ENCODE results near the gene RTCA.
"Not testable (repeated sequence)": the region's sequence is repeated elsewhere in the genome, so short reads cannot be mapped to it uniquely, and the experiment has no call there.

The RTCA gene

DNA sequence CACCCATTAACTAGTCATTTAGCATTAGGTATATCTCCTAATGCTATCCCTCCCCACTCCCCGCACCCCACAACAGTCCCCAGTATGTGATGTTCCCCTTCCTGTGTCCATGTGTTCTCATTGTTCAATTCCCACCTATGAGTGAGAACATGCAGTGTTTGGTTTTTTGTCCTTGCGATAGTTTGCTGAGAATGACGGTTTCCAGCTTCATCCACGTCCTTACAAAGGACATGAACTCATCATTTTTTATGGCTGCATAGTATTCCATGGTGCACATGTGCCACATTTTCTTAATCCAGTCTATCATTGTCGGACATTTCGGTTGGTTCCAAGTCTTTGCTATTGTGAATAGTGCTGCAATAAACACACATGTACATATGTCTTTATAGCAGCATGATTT lies 7.6 kb upstream of the RTCA start:
- not testable (repeated sequence) for DNase-seq (ENCODE audit: low spot score)

GRCh38 chr1:100261686-100262085 lies 4.3 kb upstream of the RTCA start:
- DNase-seq (ENCODE audit: low spot score) = no peak

DNA sequence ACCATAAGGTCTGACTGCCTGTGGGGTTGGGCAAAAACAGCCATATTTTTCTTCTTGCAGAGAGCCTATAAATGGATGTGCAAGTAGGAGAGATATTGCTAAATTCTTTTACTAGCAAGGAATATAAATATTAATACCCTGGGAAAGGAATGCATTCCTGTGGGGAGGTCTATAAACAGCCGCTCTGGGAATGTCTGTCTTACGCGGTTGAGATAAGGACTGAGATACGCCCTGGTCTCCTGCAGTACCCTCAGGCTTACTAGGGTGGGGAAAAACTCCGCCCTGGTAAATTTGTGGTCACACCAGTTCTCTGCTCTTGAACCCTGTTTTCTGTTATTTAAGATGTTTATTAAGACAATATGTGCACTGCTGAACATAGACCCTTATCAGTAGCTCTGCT lies 1.9 kb upstream of the RTCA start:
- not testable (repeated sequence) for DNase-seq (ENCODE audit: low spot score)

DNA sequence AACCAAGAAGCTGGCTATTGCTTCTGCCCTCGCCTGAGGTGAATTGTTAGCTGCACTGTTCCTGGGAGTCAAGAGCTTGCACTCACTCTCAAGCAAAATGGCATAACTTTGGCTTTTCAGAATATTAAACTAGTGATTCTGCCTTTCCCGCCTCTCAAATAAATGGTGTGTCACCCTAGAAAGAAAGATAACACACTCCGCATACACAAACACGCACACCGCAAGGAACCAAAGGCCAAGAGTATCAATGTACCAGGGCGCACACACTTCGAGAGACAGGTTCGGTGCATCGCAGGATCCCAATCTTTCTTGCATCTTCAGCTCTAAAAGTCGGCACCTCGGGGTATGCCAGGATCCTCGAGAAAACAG lies 470 bp upstream of the RTCA start:
- DNase-seq (ENCODE audit: low spot score) = peak; percentile 61

DNA sequence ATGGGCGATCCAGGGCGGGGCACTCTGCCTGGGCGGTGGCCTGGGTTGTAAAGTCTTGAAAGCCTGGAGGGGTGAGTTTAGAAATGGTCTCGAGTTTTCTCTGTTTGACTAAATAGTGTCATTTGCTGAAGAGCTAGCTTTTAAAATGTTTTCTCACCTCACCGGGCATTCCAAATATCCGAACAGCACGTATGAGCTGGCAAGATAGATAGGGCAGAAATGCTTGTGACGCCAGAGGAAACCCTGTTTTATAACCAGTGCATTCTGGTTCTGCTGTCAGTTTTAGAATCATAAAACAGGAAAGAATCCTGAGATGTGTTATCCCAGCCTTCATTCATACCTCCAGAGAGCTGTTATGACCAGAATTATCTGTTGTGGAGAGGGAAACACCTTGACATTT lies 725 bp downstream of the RTCA start:
- DNase-seq (ENCODE audit: low spot score) = peak; percentile 14

DNA sequence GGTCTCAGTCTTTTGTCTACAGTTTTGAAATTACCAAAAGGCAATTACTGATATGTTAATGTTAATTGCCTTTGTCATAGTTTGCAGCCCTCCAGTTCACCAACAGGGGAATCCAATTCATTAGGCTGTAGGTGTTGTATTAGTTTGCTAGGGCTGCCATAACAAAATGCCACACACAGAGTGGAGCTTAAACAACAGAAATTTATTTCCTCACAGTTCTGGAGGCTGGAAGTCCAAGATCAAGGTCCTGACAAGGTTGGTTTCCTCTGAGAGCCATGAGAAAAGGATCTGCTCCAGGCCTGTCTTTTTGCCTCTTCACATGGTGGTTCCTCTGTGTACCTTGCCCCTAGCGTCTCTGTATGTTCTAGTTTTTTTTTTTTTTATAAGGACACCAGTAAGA lies 1.3 kb downstream of the RTCA start:
- no peak for DNase-seq (ENCODE audit: low spot score)

DNA sequence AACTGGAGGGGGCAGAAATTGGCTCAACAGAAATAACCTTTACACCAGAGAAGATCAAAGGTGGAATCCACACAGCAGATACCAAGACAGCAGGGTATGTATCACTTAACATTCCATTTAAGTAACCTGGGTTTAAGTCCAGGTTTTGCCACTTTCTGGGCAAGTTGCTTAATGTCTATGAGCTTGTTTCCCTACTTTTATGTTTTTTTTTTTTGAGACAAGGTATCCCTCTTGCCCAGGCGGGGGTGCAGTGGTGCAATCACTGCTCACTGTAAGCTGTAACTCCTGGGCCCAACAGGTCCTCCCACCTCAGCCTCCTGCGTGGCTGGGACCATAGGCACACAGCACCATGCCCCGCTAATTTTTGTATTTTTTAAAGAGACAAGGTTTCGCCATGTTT lies 2.2 kb downstream of the RTCA start:
- DNase-seq (ENCODE audit: low spot score) = no peak

DNA sequence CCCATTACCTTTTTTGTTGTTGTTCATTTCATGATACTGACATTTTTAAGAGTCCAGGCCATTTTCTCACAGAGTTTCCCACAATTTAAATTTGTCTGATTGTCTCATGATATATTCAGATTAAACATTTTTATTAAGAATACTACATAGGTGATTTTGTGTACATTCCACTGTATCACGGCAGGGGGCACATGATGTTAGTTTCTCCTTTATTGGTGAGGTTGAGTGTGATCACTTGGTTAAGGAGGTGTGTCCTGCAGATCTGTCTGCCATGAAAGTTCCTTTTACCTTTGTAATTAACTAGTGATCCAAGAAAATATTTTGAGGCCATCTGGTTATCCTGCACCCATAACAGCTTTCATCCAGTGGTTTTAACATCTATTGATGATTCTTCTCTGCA lies 11.8 kb downstream of the RTCA start:
- no peak for DNase-seq (ENCODE audit: low spot score)

DNA sequence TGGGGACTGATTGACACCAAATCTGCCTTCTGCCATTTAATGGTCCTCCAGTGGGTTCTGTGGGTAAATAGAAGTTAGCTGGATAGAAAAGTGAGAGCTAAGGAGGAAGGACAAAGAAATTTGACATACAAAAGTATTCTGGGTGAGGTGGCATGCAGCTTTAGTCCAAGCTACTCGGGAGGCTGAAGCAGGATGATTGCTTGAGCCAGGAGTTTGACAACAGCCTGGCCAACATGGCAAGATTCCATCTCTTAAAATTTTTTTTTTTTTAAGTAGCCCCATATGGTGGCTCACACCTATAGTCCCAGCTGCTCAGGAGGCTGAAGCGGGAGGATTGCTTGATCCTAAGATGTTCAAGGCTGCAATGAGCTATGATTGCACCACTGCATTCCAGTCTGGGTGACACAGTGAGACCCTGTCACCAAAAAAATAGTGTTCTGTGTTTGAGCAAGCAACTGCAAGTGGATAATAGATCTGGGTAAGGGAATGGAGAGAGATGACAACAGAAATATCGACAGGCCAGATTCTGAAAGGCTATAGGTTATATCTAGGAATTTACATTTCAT lies 13.4 kb downstream of the RTCA start:
- no peak for DNase-seq (ENCODE audit: low spot score)

- DNase-seq (ENCODE audit: low spot score) = no peak
Observed at GRCh38 chr1:100279954-100280682, 14.1 kb downstream of the RTCA start.

GRCh38 chr1:100284591-100284990 lies 18.6 kb downstream of the RTCA start:
- DNase-seq (ENCODE audit: low spot score) = no peak

GRCh38 chr1:100287162-100287561 lies 21.1 kb downstream of the RTCA start:
- DNase-seq (ENCODE audit: low spot score) = no peak

- DNase-seq (ENCODE audit: low spot score) = no peak
Observed at GRCh38 chr1:100290291-100290690, 24.3 kb downstream of the RTCA start.

DNA sequence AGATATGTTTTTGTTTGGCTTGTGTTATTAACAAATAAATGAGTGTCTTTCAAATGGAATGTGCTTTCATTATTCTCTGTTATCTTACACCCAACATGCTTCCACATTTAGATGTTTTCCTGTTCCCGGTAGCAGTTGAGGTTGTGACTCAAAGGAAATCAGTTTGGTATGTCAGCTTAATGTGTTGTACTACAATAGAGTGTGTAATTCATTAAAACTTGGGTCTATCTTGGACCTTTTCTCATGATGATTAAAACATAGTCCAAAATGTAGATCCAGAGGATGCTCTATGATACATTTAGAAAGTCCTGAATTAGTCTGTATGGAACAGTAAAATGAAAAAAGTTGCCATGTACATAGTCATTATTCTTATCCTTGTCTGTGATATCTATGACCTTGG lies 26.7 kb downstream of the RTCA start:
- DNase-seq (ENCODE audit: low spot score) = no peak

GRCh38 chr1:100296140-100296539 lies 30.1 kb downstream of the RTCA start:
- no peak for DNase-seq (ENCODE audit: low spot score)

DNA sequence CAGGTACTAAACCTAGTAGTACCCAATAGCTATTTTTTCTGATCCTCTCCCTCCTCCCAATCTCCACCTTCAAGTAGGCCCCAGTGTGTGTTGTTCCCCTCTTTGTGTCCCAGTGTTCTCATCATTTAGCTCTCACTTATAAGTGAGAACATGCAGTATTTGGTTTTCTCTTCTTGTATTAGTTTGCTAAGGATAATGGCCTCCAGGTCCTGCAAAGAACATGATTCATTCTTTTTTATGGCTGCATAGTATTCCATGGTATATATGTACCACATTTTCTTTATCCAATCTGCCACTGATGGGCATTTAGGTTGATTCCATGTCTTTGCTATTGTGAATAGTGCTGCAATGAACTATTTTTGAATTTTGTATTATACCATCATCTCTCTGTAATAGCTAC lies 31.0 kb downstream of the RTCA start:
- not testable (repeated sequence) for DNase-seq (ENCODE audit: low spot score)

GRCh38 chr1:100298512-100298911 lies 32.5 kb downstream of the RTCA start:
- DNase-seq (ENCODE audit: low spot score) = no peak

- DNase-seq (ENCODE audit: low spot score) = no peak
Observed at GRCh38 chr1:100299521-100300222, 33.7 kb downstream of the RTCA start.

- no peak for DNase-seq (ENCODE audit: low spot score)
Observed at GRCh38 chr1:100300691-100301090, 34.7 kb downstream of the RTCA start.

GRCh38 chr1:100302739-100303138 lies 36.7 kb downstream of the RTCA start:
- no peak for DNase-seq (ENCODE audit: low spot score)

DNA sequence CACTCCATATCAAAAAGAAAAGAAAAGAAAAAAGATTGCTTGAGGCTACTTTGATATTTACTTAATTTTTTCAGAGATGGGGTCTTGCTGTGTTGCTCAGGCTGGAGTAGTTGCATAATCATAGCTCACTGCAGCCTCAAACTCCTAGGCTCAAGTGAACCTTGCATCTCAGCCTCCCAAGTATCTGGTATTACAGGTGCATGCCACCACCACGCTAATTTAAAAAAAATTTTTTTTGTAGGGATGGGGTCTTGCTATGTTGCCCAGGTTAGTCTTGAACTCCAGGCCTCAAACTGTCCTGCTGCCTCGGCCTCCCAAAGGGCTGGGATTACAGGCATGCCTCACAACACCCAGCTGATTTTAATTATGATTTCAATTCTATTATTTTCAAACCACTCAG lies 38.2 kb downstream of the RTCA start:
- DNase-seq (ENCODE audit: low spot score) = no peak

GRCh38 chr1:100304921-100305320 lies 38.9 kb downstream of the RTCA start:
- no peak for DNase-seq (ENCODE audit: low spot score)

DNA sequence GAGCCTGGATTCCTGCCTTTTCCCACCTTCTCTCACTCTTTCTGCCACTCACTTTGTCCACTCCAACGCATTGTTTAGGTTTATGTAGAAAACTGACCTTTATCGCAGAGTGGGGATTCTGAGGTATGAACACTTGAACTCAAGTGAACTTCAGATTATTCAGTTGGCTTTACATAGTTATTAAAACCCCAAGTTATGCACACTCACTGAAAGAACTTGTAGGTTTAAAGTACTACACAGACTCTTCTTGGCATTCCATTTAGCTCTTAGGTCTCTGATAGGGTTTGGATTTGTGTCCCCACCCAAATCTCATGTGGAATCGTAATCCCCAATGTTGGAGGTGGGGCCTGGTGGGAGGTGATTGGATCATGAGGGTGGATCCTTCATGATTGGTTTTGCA lies 39.9 kb downstream of the RTCA start:
- no peak for DNase-seq (ENCODE audit: low spot score)
